Gastrocnemius medialis (tissue), 4 donors: ENCODE results near the gene ERF. TPM values are rescaled to one million over a fixed set of nuclear protein-coding genes. Genes with fewer than 3 reads are reported as not detected.

Source experiments
- ATAC-seq, 2 donors: fragments of 150-250 bp; one replicate each; pipeline ENCODE4 v1.9.1; 2016
- DNase-seq, 2 donors: peaks; one replicate each; pipeline ENCODE4 v3.0.0-alpha.2; 2019
- H3K27ac ChIP-seq, 4 donors: fragments of 200-600 bp; sonication (generic); 1 replicate in 1 of 4; 2 replicates in 3 of 4; pipeline ENCODE4 v1.5.1; 2016 to 2018; ENCODE audit warnings: mild to moderate bottlenecking in 2 of 4, moderate library complexity in 1 of 4
- H3K27me3 ChIP-seq, 3 donors: fragments of 200-600 bp; sonication (generic) in 2 of 3; 1 replicate in 1 of 3; 2 replicates in 2 of 3; pipeline versions ENCODE4 v1.5.1 to v1.6.0; 2016 to 2019; ENCODE audit warnings: mild to moderate bottlenecking in 1 of 3, moderate library complexity in 1 of 3
- H3K36me3 ChIP-seq, 2 donors: fragments of 200-600 bp; sonication (generic) in 1 of 2; one replicate each; pipeline ENCODE4 v1.5.1; 2017 to 2018
- H3K4me1 ChIP-seq, 2 donors: fragments of 200-600 bp; sonication (generic) in 1 of 2; one replicate each; pipeline ENCODE4 v1.5.1; 2016 to 2017; ENCODE audit warnings: mild to moderate bottlenecking in 2 of 2
- H3K4me3 ChIP-seq, 4 donors: fragments of 200-600 bp; sonication (generic) in 3 of 4; 1 replicate in 1 of 4; 2 replicates in 3 of 4; pipeline ENCODE4 v1.5.1; 2016 to 2019; ENCODE audit warnings: mild to moderate bottlenecking in 2 of 4
- H3K9me3 ChIP-seq, 3 donors: fragments of 200-600 bp; sonication (generic) in 2 of 3; 1 replicate in 1 of 3; 2 replicates in 2 of 3; pipeline ENCODE4 v1.5.1; 2016 to 2019
- CTCF ChIP-seq, 5 experiments: fragments of 450-650 bp in 3 of 5; fragments of 200-600 bp in 2 of 5; sonication (generic) in 2 of 5; IDR thresholded peaks in 4 of 5; conservative IDR thresholded peaks in 1 of 5; 1 replicate in 4 of 5; 2 replicates in 1 of 5; pipeline ENCODE4 v1.5.1; 2016 to 2019; ENCODE audit warnings: antibody characterized with exemption in 5 of 5, mild to moderate bottlenecking in 3 of 5, moderate library complexity in 3 of 5
- POLR2A ChIP-seq, 2 donors: fragments of 450-650 bp; IDR thresholded peaks; one replicate each; pipeline ENCODE4 v1.6.1; 2017; ENCODE audit warnings: antibody characterized with exemption in 2 of 2, mild to moderate bottlenecking in 2 of 2, moderate library complexity in 2 of 2
- in situ Hi-C, 4 donors: fragments of 200-750 bp; cut with MboI; loops; one replicate each; pipeline versions ENCODE4 v1.15.0 to v1.8.0; 2017; ENCODE audit warnings: low sequenced_read_pairs in 4 of 4
- intact Hi-C: fragments of 100-400 bp; cut with DNase I; formaldehyde crosslinking; loops from one replicate; pipeline ENCODE4 v1.15.1; 2023; ENCODE audit warnings: low total_unique reads
- total RNA-seq, 4 donors: library from RNA; depleted of rRNA; stranded (reverse); fragments of >200 nt; gene quantifications; one replicate each; pipeline versions ENCODE4 v1.1.0 to v1.2.3, GENCODE V29; 2016

ERF gene
- total RNA-seq, 4 donors from 2014 or later = 14.0 to 26.7 (median 14.8) TPM

GRCh38 chr19:42255766-42256745 is 1.1 kb upstream of the ERF start:
- intact Hi-C loops = loop anchor here (1.0 kb wide), 1 partner anchor 12 kb away; no protein-coding TSS in a partner anchor
- TF ChIP-seq CTCF (IDR thresholded peaks at IDR 0.05 in 4 of 5, conservative IDR thresholded peaks at IDR 0.05 in 1 of 5) (no peak), POLR2A (IDR thresholded peaks at IDR 0.05) (no peak)
- no peaks in the 10 kb centered on the region for H3K9me3 ChIP-seq
- in situ Hi-C loops = no loop called here
- peaks cover 24 to 40% (median 37%) of the 10 kb centered on the region in 3 donors for H3K27me3 ChIP-seq
- peaks cover 20 to 24% of the 10 kb centered on the region in 2 donors for H3K4me1 ChIP-seq
- DNase-seq (peak in 1 of 2 donors; percentile 28), ATAC-seq (peak in 1 of 2 donors; percentile 6)
- H3K36me3 ChIP-seq = no peaks in the 10 kb centered on the region
- H3K4me3 ChIP-seq = peak overlapping the region; percentile 60 to 90 (median 76)
- peak overlapping the region; percentile 91 to 94 (median 92) for H3K27ac ChIP-seq

- Histone ChIP-seq H3K4me3 (peak overlapping the region; percentile 60 to 90 (median 76)), H3K4me1 (peaks cover 30 to 31% of the 10 kb centered on the region in 2 donors), H3K27ac (peak overlapping the region; percentile 91 to 94 (median 92)), H3K9me3 (no peaks in the 10 kb centered on the region), H3K36me3 (no peaks in the 10 kb centered on the region), H3K27me3 (peaks cover 24 to 40% (median 37%) of the 10 kb centered on the region in 3 donors)
- intact Hi-C loops (no loop called here), in situ Hi-C loops (no loop called here)
- peak; percentile 50 to 52 for DNase-seq
- ATAC-seq = peak; percentile 36 to 46
- no peak for TF ChIP-seq CTCF (IDR thresholded peaks at IDR 0.05 in 4 of 5, conservative IDR thresholded peaks at IDR 0.05 in 1 of 5)
- no peak for TF ChIP-seq POLR2A (IDR thresholded peaks at IDR 0.05)
These were observed 659 bp downstream of the ERF start for GRCh38 chr19:42254089-42254849.

- Histone ChIP-seq H3K27ac (peak overlapping the region; percentile 91 to 94 (median 92)), H3K27me3 (peaks cover 21 to 40% (median 37%) of the 10 kb centered on the region in 3 donors), H3K9me3 (no peaks in the 10 kb centered on the region), H3K36me3 (no peaks in the 10 kb centered on the region), H3K4me3 (peak overlapping the region; percentile 60 to 90 (median 76)), H3K4me1 (peaks cover 30 to 31% of the 10 kb centered on the region in 2 donors)
- peak; percentile 11 to 24 for ATAC-seq
- DNase-seq = peak in 1 of 2 donors; percentile 45
- intact Hi-C loops = loop anchor here (2.0 kb wide), 1 partner anchor 71 kb away; the partner anchor contains the start of gene MEGF8
- no peak for TF ChIP-seq CTCF (IDR thresholded peaks at IDR 0.05 in 4 of 5, conservative IDR thresholded peaks at IDR 0.05 in 1 of 5)
- no peak for TF ChIP-seq POLR2A (IDR thresholded peaks at IDR 0.05)
- in situ Hi-C loops = no loop called here
These were observed 1.5 kb downstream of the ERF start for GRCh38 chr19:42253245-42254088.
